K562 (cell line): ENCODE data around the gene BFSP2. TPM values are rescaled to one million over a fixed set of nuclear protein-coding genes. Genes with fewer than 3 reads are reported as not detected.

ENCODE experiments used
- ATAC-seq: fragments of 200-7000 bp; cut with Tn5 transposase; 3 replicates; pipeline ENCODE4 v1.9.1; 2020; ENCODE audit warnings: moderate library complexity
- BruUV-seq: library from RNA; stranded (reverse); fragments of 400-500 nt; replicated peaks from 2 replicates; lab custom pipeline; 2021; lab: Mats Ljungman, UMichigan
- CTCF ChIA-PET: fragments of 300-600 bp; formaldehyde crosslinking; extraction: SDS; loops from one replicate; lab custom pipeline; 2021; ENCODE audit warnings: low intra/inter-chr PET ratio; lab: Yijun Ruan, JAX
- POLR2A ChIA-PET: fragments of 300-600, 350-650 bp; sonication (Branson Sonifier 250); formaldehyde crosslinking; extraction: SDS; loops from one replicate; lab custom pipeline; 2021; ENCODE audit warnings: antibody characterized with exemption, inconsistent platforms; lab: Yijun Ruan, JAX
- DNase-seq, 4 experiments: peaks; one replicate each; pipeline versions ENCODE4 v3.0.0 to v3.0.0-alpha.2; 2011 to 2018; ENCODE audit warnings: low spot score in 3 of 4, mixed read lengths in 3 of 4; ENCODE audit errors: extremely low read depth in 1 of 4
- FAIRE-seq: peaks from 2 replicates; lab custom pipeline; 2011; peaks lifted over from hg19 to GRCh38; lab: Jason Lieb, UNC
- H2AFZ ChIP-seq: 2 replicates; pipeline ENCODE4 v1.6.0; 2011; ENCODE audit warnings: low read depth, low read length, control low read depth, inconsistent platforms
- H3K27ac ChIP-seq: fragments of 200-600 bp; 3 replicates; pipeline ENCODE4 v1.8.0; 2011; ENCODE audit warnings: low read depth, mild to moderate bottlenecking, control low read depth, inconsistent platforms, low read length, moderate library complexity, mixed read lengths; ENCODE audit errors: extremely low read depth
- H3K27me3 ChIP-seq, 2 experiments: fragments of 300-600 bp in 1 of 2; 2 replicates in 1 of 2; 3 replicates in 1 of 2; pipeline versions ENCODE4 v1.6.0 to v1.8.0; 2011; ENCODE audit warnings: inconsistent platforms in 2 of 2, low read length in 2 of 2, mild to moderate bottlenecking in 1 of 2, mixed read lengths in 1 of 2, moderate library complexity in 1 of 2; ENCODE audit not compliant: control insufficient read depth in 2 of 2, insufficient read depth in 2 of 2
- H3K36me3 ChIP-seq: fragments of 300-600 bp; 3 replicates; pipeline ENCODE4 v1.8.0; 2011; ENCODE audit warnings: mild to moderate bottlenecking, low read length, inconsistent platforms; ENCODE audit not compliant: control insufficient read depth, insufficient read depth
- H3K4me1 ChIP-seq, 2 experiments: fragments of 200-600 bp in 1 of 2; replicated peaks in 1 of 2; 2 replicates in 1 of 2; 3 replicates in 1 of 2; pipeline versions ENCODE4 v1.5.1 to v1.8.0; 2011; ENCODE audit warnings: inconsistent platforms in 2 of 2, low read length in 2 of 2, mild to moderate bottlenecking in 1 of 2, mixed read lengths in 1 of 2, moderate library complexity in 1 of 2; ENCODE audit not compliant: control insufficient read depth in 2 of 2, insufficient read depth in 2 of 2
- H3K4me2 ChIP-seq: 2 replicates; pipeline ENCODE4 v1.6.1; 2011; ENCODE audit warnings: low read length, control low read depth, inconsistent platforms, mixed read lengths; ENCODE audit not compliant: insufficient read depth
- H3K4me3 ChIP-seq: fragments of 200-600 bp; sonication (generic), shearing (Covaris generic); 2 replicates; pipeline ENCODE4 v1.5.1; 2016; ENCODE audit warnings: control low read depth, inconsistent platforms
- H3K79me2 ChIP-seq: fragments of 200-600 bp; 3 replicates; pipeline ENCODE4 v1.8.0; 2011; ENCODE audit warnings: low read length, inconsistent platforms; ENCODE audit not compliant: control insufficient read depth, insufficient read depth
- H3K9ac ChIP-seq, 2 experiments: 2 replicates each; pipeline versions ENCODE4 v1.6.0 to v1.6.1; 2011; ENCODE audit warnings: low read depth in 2 of 2, low read length in 2 of 2, control low read depth in 1 of 2, inconsistent platforms in 1 of 2, mild to moderate bottlenecking in 1 of 2, mixed read lengths in 1 of 2; ENCODE audit not compliant: insufficient read depth in 1 of 2
- H3K9me1 ChIP-seq: one replicate; pipeline ENCODE4 v1.6.0; 2011; ENCODE audit warnings: inconsistent platforms, mild to moderate bottlenecking, low read length, moderate library complexity; ENCODE audit not compliant: control insufficient read depth, insufficient read depth
- H3K9me3 ChIP-seq: replicated peaks from 2 replicates; pipeline ENCODE4 v1.5.1; 2011; ENCODE audit warnings: low read depth, low read length, inconsistent platforms; ENCODE audit not compliant: control insufficient read depth, insufficient read depth
- H4K20me1 ChIP-seq: replicated peaks from 2 replicates; pipeline ENCODE4 v1.6.1; 2011; ENCODE audit warnings: low read length, inconsistent platforms, mixed read lengths; ENCODE audit not compliant: control insufficient read depth, insufficient read depth
- CREB5 ChIP-seq: fragments of 250-450 bp; sonication (Bioruptor Pico); IDR thresholded peaks from 2 replicates; pipeline ENCODE4 v1.5.0; 2020; ENCODE audit warnings: mild to moderate bottlenecking
- CTCF ChIP-seq, 3 experiments: IDR thresholded peaks in 2 of 3; conservative IDR thresholded peaks in 1 of 3; 2 replicates each; pipeline ENCODE4 v1.5.1; 2011 to 2012; ENCODE audit warnings: low read length in 3 of 3, mild to moderate bottlenecking in 3 of 3, control low read depth in 2 of 3, improper control_type of control experiment in 1 of 3, inconsistent platforms in 1 of 3, low read depth in 1 of 3, mixed read lengths in 1 of 3, moderate library complexity in 1 of 3; ENCODE audit not compliant: insufficient read depth in 2 of 3
- FOXP1 ChIP-seq: sonication (generic); formaldehyde crosslinking; IDR thresholded peaks from 2 replicates; pipeline ENCODE4 v1.8.0; 2022; ENCODE audit warnings: mild to moderate bottlenecking, missing genetic modification reagents
- GABPA ChIP-seq: fragments of 200-800 bp; sonication (Bioruptor generic); conservative IDR thresholded peaks from 2 replicates; pipeline ENCODE4 v1.6.1; 2016; ENCODE audit warnings: low read depth, missing genetic modification characterization, missing compliant biosample characterization
- KAT7 ChIP-seq: sonication (generic); formaldehyde crosslinking; IDR thresholded peaks from 2 replicates; pipeline ENCODE4 v1.8.0; 2022; ENCODE audit warnings: missing genetic modification reagents, mild to moderate bottlenecking, borderline replicate concordance
- NCOA1 ChIP-seq: fragments of 450-650 bp; IDR thresholded peaks from 2 replicates; pipeline ENCODE4 v1.6.1; 2016; ENCODE audit warnings: low read depth
- PBX2 ChIP-seq, 2 experiments: IDR thresholded peaks in 1 of 2; conservative IDR thresholded peaks in 1 of 2; 2 replicates each; pipeline ENCODE4 v1.6.1; 2016; ENCODE audit warnings: low read depth in 2 of 2, mild to moderate bottlenecking in 1 of 2, missing compliant biosample characterization in 1 of 2, missing genetic modification characterization in 1 of 2, moderate library complexity in 1 of 2
- TCF15 ChIP-seq: fragments of 250-450 bp; sonication (Bioruptor Pico); IDR thresholded peaks from 2 replicates; pipeline ENCODE4 v1.8.0; 2022; ENCODE audit warnings: moderate library complexity, mild to moderate bottlenecking, inconsistent platforms
- ZKSCAN3 ChIP-seq: fragments of 250-450 bp; sonication (Bioruptor Pico); IDR thresholded peaks from 2 replicates; pipeline ENCODE4 v1.4.0; 2020
- ZNF174 ChIP-seq: fragments of 250-450 bp; sonication (Bioruptor Pico); IDR thresholded peaks from 2 replicates; pipeline ENCODE4 v1.4.0; 2020; ENCODE audit warnings: mild to moderate bottlenecking
- ZNF644 ChIP-seq: fragments of 200-800 bp; sonication (Bioruptor generic); IDR thresholded peaks from 2 replicates; pipeline ENCODE4 v1.6.1; 2016; ENCODE audit warnings: low read depth, missing genetic modification characterization, missing compliant biosample characterization
- WGBS: fragments of 100-300 bp; shearing (Covaris generic); methylation state at CpG from one replicate; pipeline ENCODE4 v1.1.6; 2016; ENCODE audit warnings: low coverage, mixed read lengths; ENCODE audit not compliant: insufficient coverage; ENCODE audit errors: missing lambda C conversion rate; 5-methylcytosine and 5-hydroxymethylcytosine counted together
- in situ Hi-C: fragments of 300-500 bp; cut with MboI; formaldehyde crosslinking; loops from 4 replicates; pipeline ENCODE4 v1.15.0; 2018; ENCODE audit warnings: inconsistent platforms, mixed read lengths
- intact Hi-C: fragments of 100-400 bp; cut with micrococcal nuclease; formaldehyde crosslinking; loops from 2 replicates; pipeline ENCODE4 v1.14.2; 2022
- polyA plus RNA-seq, 8 experiments: library from polyadenylated mRNA; depleted of rRNA in 4 of 8; stranded (reverse) in 5 of 8; unstranded in 3 of 8; fragments of >200 nt; fragmentation: Nextera tagmentation in 2 of 8; fragmentation: Illumina TruSeq in 1 of 8; extraction: Ambion mirVana in 2 of 8; extraction: Trizol in 1 of 8; gene quantifications; 2 replicates each; pipeline versions ENCODE4 v1.2.1 to v1.2.3, GENCODE V29; 2011 to 2014; ENCODE audit warnings: inconsistent platforms in 1 of 8, missing spikeins in 1 of 8
- total RNA-seq, 7 experiments: library from RNA; depleted of rRNA in 6 of 7; stranded (reverse); fragments of >200 nt in 6 of 7; fragmentation: Illumina TruSeq in 2 of 7; extraction: Trizol in 2 of 7; gene quantifications; 2 replicates each; pipeline versions ENCODE4 v1.2.1 to v1.2.3, GENCODE V29; 2011 to 2021; ENCODE audit warnings: low replicate concordance in 1 of 7
- TF ChIP-seq, protein P1 (sequence below): fragments of 250-450 bp; sonication (Bioruptor Pico); IDR thresholded peaks from 2 replicates; pipeline ENCODE4 v1.8.0; 2021; ENCODE audit warnings: borderline replicate concordance, mild to moderate bottlenecking, moderate library complexity; ENCODE audit not compliant: poor library complexity, severe bottlenecking

BFSP2 gene
- total and polyA plus RNA-seq, 9 of the 15 experiments (the other 6 are each of a cell fraction or from before 2014, with no cell fraction given) = not detected

DNA sequence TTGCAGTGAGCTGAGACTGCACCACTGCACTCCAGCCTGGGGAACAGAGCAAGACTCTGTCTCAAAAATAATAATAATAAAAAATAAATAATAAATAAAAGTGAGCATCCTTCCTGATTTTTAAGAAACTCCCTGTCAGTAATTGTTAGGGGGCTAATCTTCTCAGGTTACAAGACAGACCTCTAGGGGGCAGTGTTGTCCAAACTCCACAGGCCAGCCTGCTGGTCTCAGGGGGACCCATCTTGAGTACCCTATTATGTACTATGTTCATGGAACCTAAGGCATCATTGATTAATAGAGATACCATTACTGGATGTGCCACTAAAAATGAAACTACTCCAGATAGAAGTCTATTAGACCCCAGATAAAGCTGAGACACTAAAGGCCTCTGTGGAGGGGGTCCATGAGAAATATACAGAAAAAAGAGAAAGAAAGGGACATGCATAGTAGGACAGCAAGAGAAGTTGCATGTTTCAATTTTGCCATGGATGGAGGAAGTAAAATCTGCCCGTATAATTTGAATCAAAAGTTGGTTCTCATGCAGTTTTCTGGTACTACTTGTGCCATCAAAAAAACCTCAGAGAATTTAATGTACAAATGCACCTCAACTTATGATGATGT is 88.2 kb downstream of the BFSP2 start:
- H3K36me3 ChIP-seq = no peaks in the 10 kb centered on the region
- no peak overlapping the region for H3K27ac ChIP-seq
- POLR2A ChIA-PET = interaction anchor here (0.6 kb wide), 1 partner anchor 113 kb away, joined by 3 read pairs; no protein-coding TSS in a partner anchor
- no peak overlapping the region for H3K9ac ChIP-seq
- FAIRE-seq (no peak), ATAC-seq (peak; percentile 71), DNase-seq (peak; percentile 37 to 48 (median 42))
- H4K20me1 ChIP-seq = no peaks in the 10 kb centered on the region
- H3K9me1 ChIP-seq = no peaks in the 10 kb centered on the region
- H2AFZ ChIP-seq = no peak overlapping the region
- in situ Hi-C loops (no loop called here), intact Hi-C loops (no loop called here)
- CTCF ChIA-PET = no interaction called here
- H3K4me2 ChIP-seq = no peak overlapping the region
- no TSS peak for BruUV-seq
- no peaks in the 10 kb centered on the region for H3K79me2 ChIP-seq
- no peaks in the 10 kb centered on the region; the same call in 1 of the 2 replicates for H3K9me3 ChIP-seq
- 0% methylated on average over 1 of the region's 1 CpG for WGBS
- H3K27me3 ChIP-seq = no peaks in the 10 kb centered on the region
- no peak overlapping the region for H3K4me3 ChIP-seq
- H3K4me1 ChIP-seq = no peaks in the 10 kb centered on the region; a peak in 1 of 5 replicates
- no peak for TF ChIP-seq GABPA (tag)
- no peak for TF ChIP-seq NCOA1
- TF ChIP-seq ZKSCAN3 (CRISPR knock-in tag) = no peak
- no peak for TF ChIP-seq FOXP1
- TF ChIP-seq KAT7 (CRISPR knock-in tag) = no peak
- TF ChIP-seq TCF15 = no peak
- TF ChIP-seq, protein P1, sequence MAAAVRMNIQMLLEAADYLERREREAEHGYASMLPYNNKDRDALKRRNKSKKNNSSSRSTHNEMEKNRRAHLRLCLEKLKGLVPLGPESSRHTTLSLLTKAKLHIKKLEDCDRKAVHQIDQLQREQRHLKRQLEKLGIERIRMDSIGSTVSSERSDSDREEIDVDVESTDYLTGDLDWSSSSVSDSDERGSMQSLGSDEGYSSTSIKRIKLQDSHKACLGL (CRISPR knock-in tag) = no peak
- no peak for TF ChIP-seq ZNF644 (tag)
- TF ChIP-seq CREB5 = no peak
- TF ChIP-seq ZNF174 (CRISPR knock-in tag) = no peak
- TF ChIP-seq CTCF (IDR thresholded peaks at IDR 0.05 in 2 of 3, conservative IDR thresholded peaks at IDR 0.05 in 1 of 3; ENCODE audit: insufficient read depth in 2 of 3, low read depth in 1 of 3, low read length in 3 of 3) = peak; percentile 31 to 46 (median 45); a peak in 5 of 6 replicates
- no peak for TF ChIP-seq PBX2 (CRISPR knock-in tag; IDR thresholded peaks at IDR 0.05; ENCODE audit: low read depth)
- no peak for TF ChIP-seq PBX2 (tag; conservative IDR thresholded peaks at IDR 0.05; ENCODE audit: low read depth)
